Mesenchymal stem cell (in vitro differentiated cells and primary cell): ENCODE measurements around the gene AIP.
A peak's percentile ranks its signal among the peaks of the same experiment; 100 is the strongest.

Experiments
- DNase-seq: peaks from one replicate; pipeline ENCODE4 v3.0.0-alpha.2; 2013
- H2AFZ ChIP-seq: one replicate; pipeline ENCODE4 v1.6.1; 2013; ENCODE audit warnings: low read depth, mild to moderate bottlenecking, control low read depth, inconsistent platforms, low read length, moderate library complexity
- H2AK5ac ChIP-seq: 2 replicates; pipeline ENCODE4 v1.6.1; 2013; ENCODE audit warnings: low read length, moderate library complexity, mild to moderate bottlenecking, inconsistent platforms; ENCODE audit not compliant: severe bottlenecking
- H2BK120ac ChIP-seq: one replicate; pipeline ENCODE4 v1.6.1; 2013; ENCODE audit warnings: low read depth, mild to moderate bottlenecking, inconsistent platforms, low read length, moderate library complexity
- H2BK12ac ChIP-seq, 2 experiments: one replicate each; pipeline ENCODE4 v1.6.1; 2013; ENCODE audit warnings: inconsistent platforms in 2 of 2, low read length in 2 of 2, mild to moderate bottlenecking in 2 of 2, moderate library complexity in 2 of 2, control low read depth in 1 of 2
- H2BK15ac ChIP-seq: one replicate; pipeline ENCODE4 v1.6.1; 2013; ENCODE audit warnings: mild to moderate bottlenecking, low read depth, inconsistent platforms; ENCODE audit not compliant: poor library complexity, severe bottlenecking
- H2BK5ac ChIP-seq: 2 replicates; pipeline ENCODE4 v1.6.1; 2013; ENCODE audit warnings: low read depth, mild to moderate bottlenecking, low read length, control low read depth, inconsistent platforms; ENCODE audit not compliant: poor library complexity, severe bottlenecking
- H3K14ac ChIP-seq, 2 experiments: one replicate each; pipeline ENCODE4 v1.6.1; 2013; ENCODE audit warnings: inconsistent platforms in 2 of 2, low read length in 2 of 2, control low read depth in 1 of 2, mild to moderate bottlenecking in 1 of 2, moderate library complexity in 1 of 2
- H3K18ac ChIP-seq, 2 experiments: one replicate each; pipeline ENCODE4 v1.6.1; 2013; ENCODE audit warnings: inconsistent platforms in 2 of 2, low read length in 2 of 2, control low read depth in 1 of 2, low read depth in 1 of 2, mild to moderate bottlenecking in 1 of 2
- H3K23ac ChIP-seq, 2 experiments: one replicate each; pipeline ENCODE4 v1.6.1; 2013; ENCODE audit warnings: inconsistent platforms in 2 of 2, low read length in 2 of 2, mild to moderate bottlenecking in 2 of 2, moderate library complexity in 2 of 2, control low read depth in 1 of 2
- H3K27ac ChIP-seq: 2 replicates; pipeline ENCODE4 v1.5.1; 2013; ENCODE audit warnings: mild to moderate bottlenecking, moderate library complexity, low read length, control low read depth, inconsistent platforms; ENCODE audit not compliant: poor library complexity, severe bottlenecking
- H3K27me3 ChIP-seq, 2 experiments: 2 replicates each; pipeline versions ENCODE4 v1.6.1 to v1.7.0; 2013; ENCODE audit warnings: low read length in 2 of 2, mild to moderate bottlenecking in 2 of 2, moderate library complexity in 2 of 2, control low read depth in 1 of 2, inconsistent platforms in 1 of 2; ENCODE audit not compliant: control insufficient read depth in 1 of 2, insufficient read depth in 1 of 2
- H3K36me3 ChIP-seq, 2 experiments: 2 replicates each; pipeline versions ENCODE4 v1.6.1 to v1.7.0; 2013; ENCODE audit warnings: low read length in 2 of 2, control low read depth in 1 of 2, inconsistent platforms in 1 of 2, low read depth in 1 of 2, mild to moderate bottlenecking in 1 of 2; ENCODE audit not compliant: insufficient read depth in 2 of 2, control insufficient read depth in 1 of 2
- H3K4ac ChIP-seq, 2 experiments: one replicate each; pipeline ENCODE4 v1.6.1; 2013; ENCODE audit warnings: inconsistent platforms in 2 of 2, low read length in 2 of 2, mild to moderate bottlenecking in 2 of 2, moderate library complexity in 2 of 2, control low read depth in 1 of 2, low read depth in 1 of 2
- H3K4me1 ChIP-seq: 2 replicates; pipeline ENCODE4 v1.6.1; 2013; ENCODE audit warnings: low read depth, low read length, control low read depth; ENCODE audit not compliant: control insufficient read depth, insufficient read depth
- H3K4me2 ChIP-seq: 2 replicates; pipeline ENCODE4 v1.6.1; 2013; ENCODE audit warnings: low read length, mild to moderate bottlenecking, inconsistent platforms; ENCODE audit not compliant: poor library complexity, severe bottlenecking
- H3K4me3 ChIP-seq, 2 experiments: 2 replicates each; pipeline versions ENCODE4 v1.5.1 to v1.7.0; 2013; ENCODE audit warnings: low read length in 2 of 2, mild to moderate bottlenecking in 2 of 2, control low read depth in 1 of 2, low read depth in 1 of 2; ENCODE audit not compliant: insufficient read depth in 1 of 2
- H3K79me1 ChIP-seq: replicated peaks from 2 replicates; pipeline ENCODE4 v1.6.1; 2013; ENCODE audit warnings: mild to moderate bottlenecking, control low read depth, low read length, inconsistent platforms; ENCODE audit not compliant: poor library complexity, severe bottlenecking
- H3K9ac ChIP-seq: 2 replicates; pipeline ENCODE4 v1.7.0; 2013; ENCODE audit warnings: mild to moderate bottlenecking, low read length, moderate library complexity
- H3K9me3 ChIP-seq: 2 replicates; pipeline ENCODE4 v1.7.0; 2013; ENCODE audit warnings: mild to moderate bottlenecking, low read length; ENCODE audit not compliant: control insufficient read depth
- H4K8ac ChIP-seq: one replicate; pipeline ENCODE4 v1.6.1; 2013; ENCODE audit warnings: inconsistent platforms, mild to moderate bottlenecking, low read length, moderate library complexity
- H4K91ac ChIP-seq: one replicate; pipeline ENCODE4 v1.6.1; 2013; ENCODE audit warnings: mild to moderate bottlenecking, low read length, inconsistent platforms
- WGBS: methylation state at CpG from one replicate; pipeline ENCODE4 v1.1.7; 2013; ENCODE audit warnings: mixed read lengths; 5-methylcytosine and 5-hydroxymethylcytosine counted together

Gene AIP

GRCh38 chr11:67452141-67452952 lies 30.5 kb upstream of the AIP start, which contains the start of gene GPR152:
TSS of gene GPR152 (minus strand) at chr11:67452729. CDS start at chr11:67452724, 5 bp downstream.
- H3K79me1 ChIP-seq, result no peaks in the 10 kb centered on the region
- no peak within 1 kb of the TSS for H3K27ac ChIP-seq
- H2BK120ac ChIP-seq, result no peak within 1 kb of the TSS
- no peak within 1 kb of the TSS for H3K4me2 ChIP-seq
- no peak within 1 kb of the TSS for H3K4me3 ChIP-seq
- H3K18ac ChIP-seq, result no peak within 1 kb of the TSS
- no peak within 1 kb of the TSS for H3K23ac ChIP-seq
- peaks cover 0 to 3% of the 10 kb centered on the region in 2 experiments for H3K36me3 ChIP-seq
- no peak within 1 kb of the TSS for H4K8ac ChIP-seq
- no peaks in the 10 kb centered on the region for H3K9me3 ChIP-seq
- H2BK12ac ChIP-seq, result no peak within 1 kb of the TSS
- no peak within 1 kb of the TSS for H3K14ac ChIP-seq
- no peak within 1 kb of the TSS for H2BK5ac ChIP-seq
- WGBS, result 91% methylated on average over 29 of the region's 33 CpGs
- H3K4ac ChIP-seq, result no peak within 1 kb of the TSS
- H4K91ac ChIP-seq, result peak within 1 kb of the TSS; percentile 7
- H2AK5ac ChIP-seq, result no peak within 1 kb of the TSS
- no peak within 1 kb of the TSS for H3K9ac ChIP-seq
- no peaks in the 10 kb centered on the region for H3K4me1 ChIP-seq
- H3K27me3 ChIP-seq, result peaks cover 0 to 29% of the 10 kb centered on the region in 2 experiments
- no peak for DNase-seq
- no peak within 1 kb of the TSS for H2AFZ ChIP-seq
- no peak within 1 kb of the TSS for H2BK15ac ChIP-seq

GRCh38 chr11:67453816-67454732 lies 28.8 kb upstream of the AIP start:
- WGBS, result 91% methylated on average over 18 of the region's 21 CpGs
- Histone ChIP-seq H2BK120ac (no peak overlapping the region), H3K4me2 (no peak overlapping the region), H3K4me3 (no peak overlapping the region), H3K14ac (no peak overlapping the region), H3K27ac (no peak overlapping the region), H4K91ac (no peak overlapping the region), H3K79me1 (no peaks in the 10 kb centered on the region), H3K27me3 (peaks cover 0 to 32% of the 10 kb centered on the region in 2 experiments), H2BK12ac (no peak overlapping the region), H2BK15ac (no peak overlapping the region), H3K23ac (no peak overlapping the region), H2AK5ac (no peak overlapping the region), H3K9ac (no peak overlapping the region), H3K18ac (no peak overlapping the region), H3K36me3 (peaks cover 0 to 3% of the 10 kb centered on the region in 2 experiments), H2BK5ac (no peak overlapping the region), H2AFZ (no peak overlapping the region), H3K4ac (no peak overlapping the region), H4K8ac (no peak overlapping the region), H3K9me3 (no peaks in the 10 kb centered on the region), H3K4me1 (peaks cover 3% of the 10 kb centered on the region)
- no peak for DNase-seq

DNA sequence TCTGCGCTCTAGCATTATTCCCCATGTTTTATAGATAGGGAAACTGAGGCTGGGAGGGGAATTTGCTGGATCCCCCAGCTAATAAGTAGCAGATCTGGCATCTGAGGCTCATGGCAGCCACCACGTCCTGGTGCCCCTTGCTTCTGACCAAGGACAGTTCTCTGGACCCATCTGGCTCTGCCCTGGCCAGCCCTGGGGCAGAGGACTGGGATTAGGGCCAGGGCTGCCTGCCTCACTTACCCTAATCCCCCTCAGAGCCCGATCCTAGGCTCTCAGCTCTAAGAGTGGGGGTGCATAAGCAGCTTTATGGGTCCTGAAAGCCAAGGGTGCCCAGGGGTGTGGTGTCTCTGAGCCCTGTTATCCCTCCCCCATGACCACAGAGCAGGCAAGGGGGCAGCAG lies 27.8 kb upstream of the AIP start, which contains the start of gene CABP4:
TSS of gene CABP4 (plus strand) at position 301 of the 400 bp plus-strand sequence. CDS start at position 371, 70 bp downstream.
- Histone ChIP-seq H3K18ac (no peak within 1 kb of the TSS), H2BK15ac (no peak within 1 kb of the TSS), H4K91ac (no peak within 1 kb of the TSS), H3K9me3 (no peaks in the 10 kb centered on the region), H2BK12ac (no peak within 1 kb of the TSS), H3K4me3 (no peak within 1 kb of the TSS), H4K8ac (no peak within 1 kb of the TSS), H3K4me2 (no peak within 1 kb of the TSS), H3K23ac (no peak within 1 kb of the TSS), H3K79me1 (no peaks in the 10 kb centered on the region), H3K14ac (no peak within 1 kb of the TSS), H2BK120ac (no peak within 1 kb of the TSS), H2AK5ac (no peak within 1 kb of the TSS), H2BK5ac (no peak within 1 kb of the TSS), H2AFZ (no peak within 1 kb of the TSS), H3K27me3 (peaks cover 0 to 32% of the 10 kb centered on the region in 2 experiments), H3K27ac (no peak within 1 kb of the TSS), H3K4ac (no peak within 1 kb of the TSS), H3K36me3 (peaks cover 0 to 3% of the 10 kb centered on the region in 2 experiments), H3K9ac (no peak within 1 kb of the TSS), H3K4me1 (peaks cover 3% of the 10 kb centered on the region)
- no peak for DNase-seq
- 94% methylated on average over 2 of the region's 3 CpGs for WGBS
